ENCODE data around the gene UBA5.

UBA5 gene

DNA sequence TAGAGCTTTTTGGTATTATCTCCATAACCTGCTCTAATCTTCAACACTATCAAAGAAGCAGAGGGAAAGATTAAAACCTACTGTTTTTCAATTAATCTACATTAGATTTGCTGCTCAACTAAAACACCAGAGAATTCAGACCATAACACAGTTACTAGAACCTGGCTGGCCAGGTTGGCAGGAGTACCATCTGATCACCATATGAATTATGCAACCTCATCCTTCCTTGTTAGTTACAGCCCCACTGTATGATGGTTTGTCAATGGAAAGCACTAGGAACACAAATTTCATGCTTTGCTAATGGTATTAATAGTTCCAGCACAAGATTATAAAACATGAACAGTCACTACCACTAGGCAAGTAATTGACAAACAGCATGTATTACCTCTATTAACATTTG is 56.2 kb downstream of the UBA5 start:
- no peak overlapping the region for H3K27ac ChIP-seq
- TF ChIP-seq, protein P1, sequence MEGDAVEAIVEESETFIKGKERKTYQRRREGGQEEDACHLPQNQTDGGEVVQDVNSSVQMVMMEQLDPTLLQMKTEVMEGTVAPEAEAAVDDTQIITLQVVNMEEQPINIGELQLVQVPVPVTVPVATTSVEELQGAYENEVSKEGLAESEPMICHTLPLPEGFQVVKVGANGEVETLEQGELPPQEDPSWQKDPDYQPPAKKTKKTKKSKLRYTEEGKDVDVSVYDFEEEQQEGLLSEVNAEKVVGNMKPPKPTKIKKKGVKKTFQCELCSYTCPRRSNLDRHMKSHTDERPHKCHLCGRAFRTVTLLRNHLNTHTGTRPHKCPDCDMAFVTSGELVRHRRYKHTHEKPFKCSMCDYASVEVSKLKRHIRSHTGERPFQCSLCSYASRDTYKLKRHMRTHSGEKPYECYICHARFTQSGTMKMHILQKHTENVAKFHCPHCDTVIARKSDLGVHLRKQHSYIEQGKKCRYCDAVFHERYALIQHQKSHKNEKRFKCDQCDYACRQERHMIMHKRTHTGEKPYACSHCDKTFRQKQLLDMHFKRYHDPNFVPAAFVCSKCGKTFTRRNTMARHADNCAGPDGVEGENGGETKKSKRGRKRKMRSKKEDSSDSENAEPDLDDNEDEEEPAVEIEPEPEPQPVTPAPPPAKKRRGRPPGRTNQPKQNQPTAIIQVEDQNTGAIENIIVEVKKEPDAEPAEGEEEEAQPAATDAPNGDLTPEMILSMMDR (conservative IDR thresholded peaks at IDR 0.05) = no peak
- no peak for TF ChIP-seq ZFX (IDR thresholded peaks at IDR 0.05)

DNA sequence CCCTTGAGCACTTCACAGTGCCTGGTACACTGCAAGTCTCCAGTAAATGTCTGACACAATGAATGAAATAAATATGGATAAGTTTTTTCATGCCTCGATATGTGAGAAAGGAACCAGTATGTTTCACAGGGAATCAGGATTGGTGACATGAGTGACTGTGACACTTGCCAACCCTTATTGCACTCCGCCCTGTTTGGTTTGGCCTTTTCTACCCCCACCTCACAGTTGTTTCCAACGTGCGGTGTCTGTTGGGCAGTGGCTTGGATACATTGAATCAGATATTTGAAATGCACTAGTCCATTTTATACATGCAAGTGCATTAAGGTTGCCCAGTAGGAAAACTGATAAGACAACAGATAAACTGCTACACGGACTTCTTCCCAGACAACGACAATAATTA is 60.1 kb downstream of the UBA5 start:
- TF ChIP-seq ZFX (IDR thresholded peaks at IDR 0.05) = no peak
- TF ChIP-seq, protein P1 (conservative IDR thresholded peaks at IDR 0.05) = no peak

DNA sequence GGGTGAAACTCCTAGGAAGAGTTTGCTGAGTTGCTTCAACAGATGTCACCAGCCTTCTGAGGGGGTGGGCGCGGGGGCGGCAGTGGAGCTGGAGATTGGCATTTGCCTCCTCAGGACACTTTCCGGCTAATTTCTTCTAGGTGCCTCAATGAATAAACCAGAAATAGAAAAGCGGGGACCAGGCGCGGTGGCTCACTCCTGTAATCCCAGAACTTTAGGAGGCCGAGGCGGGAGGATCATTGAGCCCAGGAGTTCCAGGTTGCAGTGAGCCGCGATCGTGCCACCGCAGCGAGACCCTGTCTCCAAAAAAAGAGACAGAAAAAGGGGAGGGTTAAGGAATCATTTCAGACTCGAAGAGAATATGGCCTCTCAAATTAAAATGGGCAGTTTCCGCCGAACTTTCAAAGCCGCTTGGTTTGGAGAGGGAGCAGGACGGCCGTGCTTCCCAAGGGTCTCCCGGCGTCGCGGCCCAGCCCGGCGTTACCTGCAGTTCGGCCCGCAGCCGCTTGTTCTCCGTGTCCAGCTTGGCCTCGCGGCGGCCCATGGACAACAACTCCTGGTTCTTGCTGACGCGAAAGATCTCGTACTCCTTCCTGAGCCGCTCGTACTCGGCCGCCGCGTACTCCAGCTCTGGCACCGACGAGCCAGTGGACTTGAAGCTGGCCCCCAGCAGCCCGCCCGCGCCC is 61.5 kb downstream of the UBA5 start:
- peak overlapping the region; percentile 84 for H3K27ac ChIP-seq

More for the DNA sequence above, 60.1 kb downstream of the UBA5 start:
- H3K27ac ChIP-seq = no peak overlapping the region

DNA sequence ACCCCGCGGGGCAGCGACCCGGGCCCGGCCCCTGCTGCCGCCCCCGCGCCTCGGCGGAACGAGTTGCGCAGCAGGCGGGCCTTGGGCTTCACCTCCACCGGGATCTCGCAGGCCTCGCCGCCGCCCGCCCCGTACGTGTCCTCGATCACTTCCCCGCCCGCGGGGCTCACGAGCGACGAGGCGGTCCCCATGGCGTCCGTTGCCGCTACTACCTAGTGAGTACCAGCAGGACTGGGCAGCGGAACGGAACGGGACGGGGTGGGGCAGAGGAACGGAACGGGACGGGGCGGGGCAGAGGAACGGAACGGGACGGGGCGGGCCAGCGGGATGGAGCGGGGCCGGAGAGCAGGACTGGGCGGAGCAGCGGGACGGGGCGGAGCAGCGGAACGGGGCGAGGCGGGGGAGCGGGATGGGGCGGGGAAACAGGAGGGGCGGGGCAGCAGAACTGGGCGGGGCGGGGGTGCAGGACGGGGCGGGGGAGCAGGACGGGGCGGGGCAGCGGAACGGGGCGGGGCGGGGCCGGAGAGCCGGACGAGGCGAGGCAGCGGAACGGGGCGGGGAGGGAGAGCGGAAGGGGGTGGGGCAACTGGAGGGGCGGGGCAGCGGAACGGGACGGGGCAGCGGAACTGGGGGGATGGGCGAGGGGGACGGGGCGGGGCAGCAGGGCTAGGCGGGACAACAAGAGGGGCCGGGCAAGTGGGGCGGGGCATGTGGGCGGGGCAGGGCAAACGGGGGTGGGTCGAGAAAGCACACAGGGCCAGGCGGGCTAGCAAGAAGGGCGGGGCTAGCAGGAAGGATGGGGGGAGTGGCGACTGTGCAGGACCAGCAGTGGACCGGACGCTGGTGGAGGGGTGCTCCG is 62.3 kb downstream of the UBA5 start, which contains the start of gene NPHP3:
Gene NPHP3, minus strand, starts transcription at position 245 of the 859 bp plus-strand sequence. Its CDS starts 54 bp downstream, at position 191.
- peak within 1 kb of the TSS; percentile 84 for H3K27ac ChIP-seq

More for the DNA sequence above, 61.5 kb downstream of the UBA5 start:
- TF ChIP-seq ZFX (IDR thresholded peaks at IDR 0.05) = peak; percentile 95; the same call in 1 of the 2 replicates
- TF ChIP-seq, protein P1 (conservative IDR thresholded peaks at IDR 0.05) = peak; percentile 51

DNA sequence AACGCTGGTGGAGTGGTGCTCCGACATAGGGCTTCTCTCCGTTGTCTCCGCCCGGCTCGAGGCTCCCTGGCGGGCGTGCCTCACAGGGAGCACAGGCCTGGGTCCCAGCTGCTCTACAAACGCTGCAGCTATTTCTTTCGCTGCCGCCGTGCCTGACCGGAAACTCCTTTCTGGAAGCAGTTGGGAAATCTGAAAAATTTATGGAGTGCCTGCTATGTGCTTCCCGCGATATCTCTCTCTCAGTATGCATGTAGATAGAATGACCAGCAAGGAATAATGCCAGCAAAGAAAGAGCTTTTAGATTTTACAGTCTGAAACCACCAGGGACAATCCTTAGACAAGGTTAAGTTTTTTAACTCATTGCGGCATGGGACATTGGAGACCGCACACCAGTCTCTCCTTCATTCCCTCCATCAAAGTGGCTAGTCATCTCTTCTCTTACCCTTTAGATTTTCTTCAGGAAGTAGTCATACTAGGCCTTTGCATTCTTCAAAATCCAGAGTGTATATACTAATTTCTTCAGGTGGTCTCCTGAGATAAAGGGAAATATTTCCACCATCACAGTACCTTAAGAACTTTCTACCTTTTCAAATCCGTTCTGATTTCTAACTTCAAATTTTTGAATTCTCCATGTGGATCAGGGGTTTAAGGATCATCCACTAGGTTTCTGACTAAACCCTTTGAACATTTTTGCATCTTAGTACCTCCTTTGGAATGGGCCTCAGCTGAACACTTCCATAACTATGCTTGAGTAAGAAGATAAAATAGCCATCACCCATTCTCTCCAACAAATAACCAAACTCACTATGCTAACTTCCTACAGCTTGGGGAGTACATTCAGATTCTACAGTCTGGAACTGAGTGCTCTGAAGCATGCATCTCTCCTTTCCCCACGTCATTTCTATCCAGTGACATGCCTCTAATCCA is 63.2 kb downstream of the UBA5 start:
- H3K27ac ChIP-seq = peak overlapping the region; percentile 81
- TF ChIP-seq, protein P1 (conservative IDR thresholded peaks at IDR 0.05) = no peak
- TF ChIP-seq ZFX (IDR thresholded peaks at IDR 0.05) = no peak

More for the DNA sequence above, 62.3 kb downstream of the UBA5 start, which contains the start of gene NPHP3:
- TF ChIP-seq ZFX (IDR thresholded peaks at IDR 0.05) = peak; percentile 83
- TF ChIP-seq, protein P1 (conservative IDR thresholded peaks at IDR 0.05) = peak; percentile 38

DNA sequence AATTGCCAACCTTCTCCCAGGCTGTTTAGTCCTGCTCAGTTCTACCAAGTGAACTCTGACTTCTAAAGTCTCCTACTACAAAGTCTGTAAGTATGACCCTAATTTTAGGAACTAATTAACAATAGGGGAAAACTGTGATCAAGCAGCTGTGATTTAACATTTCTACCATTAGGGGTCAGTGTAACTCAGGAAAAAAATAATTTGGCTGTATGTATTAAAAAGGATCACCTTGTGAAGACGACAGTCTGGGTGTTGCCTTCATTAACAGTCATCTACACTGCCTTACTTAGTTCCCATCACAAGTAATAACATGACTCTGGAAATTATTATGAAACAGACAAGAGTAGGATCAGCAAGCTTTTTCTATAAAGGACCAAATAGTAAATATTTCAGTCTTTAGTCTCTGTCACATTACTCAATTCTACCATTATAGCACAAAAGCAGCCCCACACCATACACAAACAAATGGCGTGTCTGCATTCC is 66.3 kb downstream of the UBA5 start:
- H3K27ac ChIP-seq = no peak overlapping the region
- TF ChIP-seq, protein P1 (conservative IDR thresholded peaks at IDR 0.05) = peak; percentile 89
- TF ChIP-seq ZFX (IDR thresholded peaks at IDR 0.05) = no peak

Measured in C4-2B (cell line).